ENCODE results near the gene CD22. TPM values are rescaled to one million over a fixed set of nuclear protein-coding genes. Genes with fewer than 3 reads are reported as not detected.

CD22 gene
- total and polyA plus RNA-seq, 2 of the 8 experiments (the other 6 are each of a cell fraction or from before 2014, with no cell fraction given), result 0.06 to 0.60 TPM

- CTCF ChIA-PET (ENCODE audit: partially characterized antibody), result interaction anchor here (0.6 to 1.0 kb wide), 2 partner anchors 12 to 43 kb away, joined by 3 read pairs; no protein-coding TSS in a partner anchor
- Histone ChIP-seq H3K9ac (replicated peaks in 1 of 4; ENCODE audit: extremely low read depth in 1 of 4, low read depth in 3 of 4, low read length in 3 of 4) (no peak overlapping the region), H2BK12ac (ENCODE audit: low read depth, low read length) (no peak overlapping the region), H3K79me2 (ENCODE audit: control insufficient read depth in 1 of 2, insufficient read depth in 2 of 2, low read length in 2 of 2) (no peaks in the 10 kb centered on the region), H3K27me3 (replicated peaks in 1 of 4; ENCODE audit: control insufficient read depth in 3 of 4, extremely low read depth in 1 of 4, insufficient read depth in 3 of 4, low read length in 3 of 4) (no peaks in the 10 kb centered on the region), H3K79me1 (ENCODE audit: low read depth, low read length) (no peaks in the 10 kb centered on the region), H2BK15ac (ENCODE audit: low read length) (no peak overlapping the region), H3K9me3 (ENCODE audit: insufficient read depth in 2 of 2, low read depth in 1 of 2, low read length in 1 of 2) (no peaks in the 10 kb centered on the region), H2BK120ac (replicated peaks; ENCODE audit: low read depth, low read length) (no peak overlapping the region), H4K91ac (replicated peaks; ENCODE audit: insufficient read length, low read length) (no peak overlapping the region), H2BK20ac (ENCODE audit: low read length) (no peak overlapping the region), H4K20me1 (replicated peaks in 1 of 2; ENCODE audit: control insufficient read depth in 1 of 2, insufficient read depth in 2 of 2, low read length in 2 of 2) (no peaks in the 10 kb centered on the region), H3K4me3 (ENCODE audit: extremely low read depth in 1 of 4, insufficient read depth in 2 of 4, low read depth in 3 of 4, low read length in 4 of 4) (no peak overlapping the region), H2AK5ac (ENCODE audit: low read depth, low read length) (no peak overlapping the region), H2AFZ (ENCODE audit: low read length) (no peak overlapping the region), H4K5ac (ENCODE audit: insufficient read length, low read depth, low read length) (no peak overlapping the region), H3K14ac (ENCODE audit: insufficient read length) (no peak overlapping the region), H3K56ac (replicated peaks; ENCODE audit: insufficient read length, low read depth, low read length) (no peak overlapping the region), H3K36me3 (ENCODE audit: control insufficient read depth in 2 of 4, insufficient read depth in 4 of 4, low read length in 3 of 4) (no peaks in the 10 kb centered on the region), H2BK5ac (ENCODE audit: low read depth, low read length) (no peak overlapping the region), H3K23ac (ENCODE audit: insufficient read length) (no peak overlapping the region), H3K4me1 (replicated peaks in 1 of 4; ENCODE audit: control insufficient read depth in 3 of 4, insufficient read depth in 4 of 4, low read length in 3 of 4) (no peaks in the 10 kb centered on the region), H3K27ac (ENCODE audit: low read depth, low read length) (no peak overlapping the region), H3K4ac (replicated peaks; ENCODE audit: insufficient read length, low read depth, low read length) (no peak overlapping the region), H3K18ac (ENCODE audit: extremely low read depth, low read length) (no peak overlapping the region), H3K4me2 (ENCODE audit: insufficient read depth in 1 of 2, low read depth in 2 of 2, low read length in 2 of 2) (no peak overlapping the region), H4K8ac (ENCODE audit: extremely low read depth, insufficient read depth, low read length) (no peak overlapping the region), H3K23me2 (ENCODE audit: low read depth, low read length) (no peaks in the 10 kb centered on the region)
- DNase-seq (ENCODE audit: low read depth in 1 of 2, low spot score in 2 of 2), result no peak
- FAIRE-seq, result no peak
- TF ChIP-seq HDAC6 (IDR thresholded peaks at IDR 0.05; ENCODE audit: low read depth, low read length) (no peak), SAP30 (IDR thresholded peaks at IDR 0.05; ENCODE audit: insufficient read depth, insufficient replicate concordance, low read length) (no peak)
- 90% methylated on average over 21 of the region's 21 CpGs; no CpG with 5 or more reads in 1 of the 2 experiments for WGBS, 2 experiments (ENCODE audit: extremely low coverage in 1 of 2, insufficient coverage in 1 of 2, insufficient read length in 1 of 2, insufficient replicate concordance in 2 of 2, low coverage in 1 of 2, low lambda C conversion rate in 2 of 2, missing lambda C conversion rate in 1 of 2)
- POLR2A ChIA-PET (ENCODE audit: partially characterized antibody), result interaction anchor here (1.0 kb wide), 1 partner anchor 42 kb away, joined by 3 read pairs; no protein-coding TSS in a partner anchor
These were observed 7.4 kb downstream of the CD22 start for GRCh38 chr19:35336166-35336955.

Measured in H1 (cell line).